ENCODE measurements around the gene SPG11. TPM values are rescaled to one million over a fixed set of nuclear protein-coding genes. Genes with fewer than 3 reads are reported as not detected.
A peak's percentile ranks its signal among the peaks of the same experiment; 100 is the strongest.

Gene SPG11
- total RNA-seq, 1 experiment from 2014 or later, result 65.1 TPM

GRCh38 chr15:44623178-44623577 lies 40.3 kb downstream of the SPG11 start:
- Mint-ChIP-seq H3K27me3 (ENCODE audit: insufficient read depth, unreplicated experiment) (no peaks in the 10 kb centered on the region), H3K4me3 (ENCODE audit: unreplicated experiment) (no peak overlapping the region), H3K27ac (ENCODE audit: low read depth, unreplicated experiment) (no peak overlapping the region), H3K36me3 (ENCODE audit: insufficient read depth, unreplicated experiment) (peaks cover 87% of the 10 kb centered on the region), H3K9me3 (ENCODE audit: unreplicated experiment) (no peaks in the 10 kb centered on the region), H3K4me1 (ENCODE audit: insufficient read depth, unreplicated experiment) (no peaks in the 10 kb centered on the region)
- POLR2A ChIA-PET, result no interaction called here
- intact Hi-C loops (cut with micrococcal nuclease), result no loop called here
- BruUV-seq (replicated peaks), result no TSS peak
- TF ChIP-seq CTCF (IDR thresholded peaks at IDR 0.05; ENCODE audit: unreplicated experiment), result no peak
- CTCF ChIA-PET, result interaction anchor here (1.0 to 2.0 kb wide), 3 partner anchors 8 to 45 kb away, joined by 4 to 5 read pairs (median 5); no protein-coding TSS in a partner anchor
- DNase-seq (ENCODE audit: unreplicated experiment), result no peak

GRCh38 chr15:44620081-44620480 lies 43.4 kb downstream of the SPG11 start:
- TF ChIP-seq CTCF (IDR thresholded peaks at IDR 0.05; ENCODE audit: unreplicated experiment), result no peak
- no peaks in the 10 kb centered on the region for H3K9me3 Mint-ChIP-seq (ENCODE audit: unreplicated experiment)
- intact Hi-C loops (cut with micrococcal nuclease), result no loop called here
- H3K4me1 Mint-ChIP-seq (ENCODE audit: insufficient read depth, unreplicated experiment), result no peaks in the 10 kb centered on the region
- peaks cover 87% of the 10 kb centered on the region for H3K36me3 Mint-ChIP-seq (ENCODE audit: insufficient read depth, unreplicated experiment)
- ChIA-PET POLR2A (interaction anchor here (1.5 kb wide), 1 partner anchor 10 kb away, joined by 4 read pairs; no protein-coding TSS in a partner anchor), CTCF (interaction anchor here (0.5 kb wide), 1 partner anchor 22 kb away, joined by 3 read pairs; no protein-coding TSS in a partner anchor)
- no peak overlapping the region for H3K27ac Mint-ChIP-seq (ENCODE audit: low read depth, unreplicated experiment)
- no peak for DNase-seq (ENCODE audit: unreplicated experiment)
- no TSS peak for BruUV-seq (replicated peaks)
- no peaks in the 10 kb centered on the region for H3K27me3 Mint-ChIP-seq (ENCODE audit: insufficient read depth, unreplicated experiment)
- H3K4me3 Mint-ChIP-seq (ENCODE audit: unreplicated experiment), result no peak overlapping the region

- Mint-ChIP-seq H3K27ac (ENCODE audit: low read depth, unreplicated experiment) (no peak overlapping the region), H3K4me1 (ENCODE audit: insufficient read depth, unreplicated experiment) (no peaks in the 10 kb centered on the region), H3K36me3 (ENCODE audit: insufficient read depth, unreplicated experiment) (peaks cover 93% of the 10 kb centered on the region), H3K27me3 (ENCODE audit: insufficient read depth, unreplicated experiment) (no peaks in the 10 kb centered on the region), H3K9me3 (ENCODE audit: unreplicated experiment) (no peaks in the 10 kb centered on the region), H3K4me3 (ENCODE audit: unreplicated experiment) (no peak overlapping the region)
- BruUV-seq (replicated peaks), result no TSS peak
- intact Hi-C loops (cut with micrococcal nuclease), result no loop called here
- no peak for TF ChIP-seq CTCF (IDR thresholded peaks at IDR 0.05; ENCODE audit: unreplicated experiment)
- POLR2A ChIA-PET, result interaction anchor here (0.7 to 1.1 kb wide), 2 partner anchors 11 to 17 kb away, joined by 4 to 5 read pairs; no protein-coding TSS in a partner anchor
- no peak for DNase-seq (ENCODE audit: unreplicated experiment)
- CTCF ChIA-PET, result interaction anchor here (0.6 kb wide), 1 partner anchor 37 kb away, joined by 3 read pairs; no protein-coding TSS in a partner anchor
These were observed 46.5 kb downstream of the SPG11 start for GRCh38 chr15:44616974-44617373.

GRCh38 chr15:44606740-44607139 lies 56.7 kb downstream of the SPG11 start:
- no peak for TF ChIP-seq CTCF (IDR thresholded peaks at IDR 0.05; ENCODE audit: unreplicated experiment)
- DNase-seq (ENCODE audit: unreplicated experiment), result no peak
- ChIA-PET CTCF (no interaction called here), POLR2A (no interaction called here)
- Mint-ChIP-seq H3K27me3 (ENCODE audit: insufficient read depth, unreplicated experiment) (no peaks in the 10 kb centered on the region), H3K4me1 (ENCODE audit: insufficient read depth, unreplicated experiment) (no peaks in the 10 kb centered on the region), H3K4me3 (ENCODE audit: unreplicated experiment) (no peak overlapping the region), H3K36me3 (ENCODE audit: insufficient read depth, unreplicated experiment) (peaks cover 94% of the 10 kb centered on the region), H3K9me3 (ENCODE audit: unreplicated experiment) (no peaks in the 10 kb centered on the region), H3K27ac (ENCODE audit: low read depth, unreplicated experiment) (peak overlapping the region; percentile 25)
- intact Hi-C loops (cut with micrococcal nuclease), result no loop called here
- no TSS peak for BruUV-seq (replicated peaks)
